Activated CD4-positive, alpha-beta T cell treated with anti-CD3 and anti-CD28 coated beads for 36 hours (primary cell): ENCODE measurements around the gene DLGAP4. TPM values are rescaled to one million over a fixed set of nuclear protein-coding genes. Genes with fewer than 3 reads are reported as not detected.

Experiments
- ATAC-seq: fragments of 200-7000 bp; cut with Tn5 transposase; one replicate; pipeline ENCODE4 v1.10.0; 2021; ENCODE audit warnings: mild to moderate bottlenecking, moderate library complexity
- CTCF ChIA-PET: fragments of 350-600 bp; sonication (Branson Sonifier 250); formaldehyde crosslinking; loops from one replicate; lab custom pipeline; 2021; ENCODE audit warnings: antibody characterized with exemption; lab: Charles Lee
- POLR2A ChIA-PET: fragments of 350-600 bp; sonication (Branson Sonifier 250); formaldehyde crosslinking; loops from one replicate; lab custom pipeline; 2021; ENCODE audit warnings: antibody characterized with exemption, inconsistent platforms; lab: Charles Lee
- DNase-seq: peaks from one replicate; pipeline ENCODE4 v3.0.0-alpha.2; 2020
- H3K27ac Mint-ChIP-seq: one replicate; pipeline ENCODE4 v1.8.0; 2021; ENCODE audit warnings: mixed read lengths
- H3K27me3 Mint-ChIP-seq: one replicate; pipeline ENCODE4 v1.8.0; 2021; ENCODE audit warnings: mixed read lengths
- H3K36me3 Mint-ChIP-seq: one replicate; pipeline ENCODE4 v1.8.0; 2021; ENCODE audit warnings: low read depth, mixed read lengths
- H3K4me1 Mint-ChIP-seq: one replicate; pipeline ENCODE4 v1.8.0; 2021; ENCODE audit warnings: mixed read lengths
- H3K4me3 Mint-ChIP-seq: one replicate; pipeline ENCODE4 v1.8.0; 2021; ENCODE audit warnings: mild to moderate bottlenecking, moderate library complexity, mixed read lengths
- H3K9me3 Mint-ChIP-seq: one replicate; pipeline ENCODE4 v1.8.0; 2021; ENCODE audit warnings: low read depth, mixed read lengths
- intact Hi-C, 2 experiments: fragments of 100-400 bp; cut with DNase I in 1 of 2; cut with micrococcal nuclease in 1 of 2; formaldehyde crosslinking; loops; one replicate each; pipeline versions ENCODE4 v1.14.2 to v1.15.1; 2022 to 2024; cut with DNase I, micrococcal nuclease
- total RNA-seq, 2 experiments: library from RNA; stranded (reverse); gene quantifications; one replicate each; pipeline ENCODE4 v1.2.3, GENCODE V29; 2021

DLGAP4 gene
- total RNA-seq, 2 experiments from 2014 or later = 19.0 to 21.8 TPM

- H3K4me1 Mint-ChIP-seq = no peaks in the 10 kb centered on the region
- POLR2A ChIA-PET = no interaction called here
- H3K9me3 Mint-ChIP-seq = no peaks in the 10 kb centered on the region
- H3K4me3 Mint-ChIP-seq = no peak overlapping the region
- H3K27ac Mint-ChIP-seq = no peak overlapping the region
- CTCF ChIA-PET = interaction anchor here (0.6 to 0.7 kb wide), 2 partner anchors 19 to 403 kb away, joined by 3 read pairs; no protein-coding TSS in a partner anchor
- no peak for DNase-seq
- no peak for ATAC-seq
- no peaks in the 10 kb centered on the region for H3K27me3 Mint-ChIP-seq
- intact Hi-C loops = loop anchor here in 1 of 2 experiments (10.0 kb wide), 1 partner anchor 452 kb away; no protein-coding TSS in a partner anchor
- no peaks in the 10 kb centered on the region for H3K36me3 Mint-ChIP-seq
Measured at GRCh38 chr20:36447101-36447500, 141.0 kb downstream of the DLGAP4 start.

GRCh38 chr20:36449663-36450062 lies 143.5 kb downstream of the DLGAP4 start:
- ChIA-PET POLR2A (interaction anchor here (0.7 kb wide), 1 partner anchor 348 kb away, joined by 7 read pairs; no protein-coding TSS in a partner anchor), CTCF (interaction anchor here (0.6 to 3.0 kb wide), 3 partner anchors 10 to 804 kb away, joined by 3 to 16 read pairs (median 4); no protein-coding TSS in a partner anchor)
- H3K9me3 Mint-ChIP-seq = no peaks in the 10 kb centered on the region
- no peak overlapping the region for H3K27ac Mint-ChIP-seq
- no peaks in the 10 kb centered on the region for H3K4me1 Mint-ChIP-seq
- no peak for ATAC-seq
- no peaks in the 10 kb centered on the region for H3K27me3 Mint-ChIP-seq
- no peak for DNase-seq
- H3K36me3 Mint-ChIP-seq = no peaks in the 10 kb centered on the region
- H3K4me3 Mint-ChIP-seq = no peak overlapping the region
- intact Hi-C loops = loop anchor here in 1 of 2 experiments (10.0 kb wide), 1 partner anchor 455 kb away; no protein-coding TSS in a partner anchor

- H3K27ac Mint-ChIP-seq = no peak overlapping the region
- H3K36me3 Mint-ChIP-seq = no peaks in the 10 kb centered on the region
- CTCF ChIA-PET = no interaction called here
- no peak overlapping the region for H3K4me3 Mint-ChIP-seq
- no peaks in the 10 kb centered on the region for H3K4me1 Mint-ChIP-seq
- no peak for ATAC-seq
- intact Hi-C loops = no loop called here
- DNase-seq = no peak
- H3K9me3 Mint-ChIP-seq = no peaks in the 10 kb centered on the region
- POLR2A ChIA-PET = no interaction called here
- no peaks in the 10 kb centered on the region for H3K27me3 Mint-ChIP-seq
Measured at GRCh38 chr20:36454332-36454697, 148.2 kb downstream of the DLGAP4 start.

- ATAC-seq (no peak), DNase-seq (no peak)
- H3K27ac Mint-ChIP-seq = no peak overlapping the region
- H3K9me3 Mint-ChIP-seq = no peaks in the 10 kb centered on the region
- ChIA-PET CTCF (no interaction called here), POLR2A (no interaction called here)
- intact Hi-C loops = no loop called here
- no peak overlapping the region for H3K4me3 Mint-ChIP-seq
- H3K36me3 Mint-ChIP-seq = no peaks in the 10 kb centered on the region
- no peaks in the 10 kb centered on the region for H3K4me1 Mint-ChIP-seq
- no peaks in the 10 kb centered on the region for H3K27me3 Mint-ChIP-seq
Measured at GRCh38 chr20:36454698-36455427, 148.7 kb downstream of the DLGAP4 start.

GRCh38 chr20:36455972-36456625 lies 150.0 kb downstream of the DLGAP4 start:
- intact Hi-C loops = no loop called here
- H3K27me3 Mint-ChIP-seq = no peaks in the 10 kb centered on the region
- H3K9me3 Mint-ChIP-seq = no peaks in the 10 kb centered on the region
- H3K4me1 Mint-ChIP-seq = peaks cover 6% of the 10 kb centered on the region
- H3K4me3 Mint-ChIP-seq = no peak overlapping the region
- ChIA-PET CTCF (interaction anchor here (0.7 kb wide), 1 partner anchor 198 kb away, joined by 3 read pairs; no protein-coding TSS in a partner anchor), POLR2A (no interaction called here)
- no peak for ATAC-seq
- no peak overlapping the region for H3K27ac Mint-ChIP-seq
- no peak for DNase-seq
- no peaks in the 10 kb centered on the region for H3K36me3 Mint-ChIP-seq

- CTCF ChIA-PET = no interaction called here
- no peaks in the 10 kb centered on the region for H3K27me3 Mint-ChIP-seq
- POLR2A ChIA-PET = interaction anchor here (0.6 kb wide), 1 partner anchor 795 kb away, joined by 3 read pairs; no protein-coding TSS in a partner anchor
- H3K36me3 Mint-ChIP-seq = no peaks in the 10 kb centered on the region
- peaks cover 47% of the 10 kb centered on the region for H3K4me1 Mint-ChIP-seq
- peak overlapping the region; percentile 83 for H3K27ac Mint-ChIP-seq
- intact Hi-C loops = loop anchor here (1.0 to 10.0 kb wide), 16 partner anchors 25 to 919 kb away; partner anchors contain the start of genes AAR2 (in 1 of the 2), DSN1 (in 1 of the 2), ERGIC3 (in 1 of the 2) and MROH8 (in 1 of the 2)
- no peaks in the 10 kb centered on the region for H3K9me3 Mint-ChIP-seq
- H3K4me3 Mint-ChIP-seq = peak overlapping the region; percentile 67
- ATAC-seq (peak; percentile 78), DNase-seq (peak; percentile 95)
Measured at GRCh38 chr20:36460648-36461599, 154.8 kb downstream of the DLGAP4 start.

GRCh38 chr20:36461600-36462439 lies 155.7 kb downstream of the DLGAP4 start:
- intact Hi-C loops = loop anchor here (1.0 to 10.0 kb wide), 16 partner anchors 26 to 920 kb away; partner anchors contain the start of genes AAR2 (in 1 of the 2), DSN1 (in 1 of the 2), ERGIC3 (in 1 of the 2) and MROH8 (in 1 of the 2)
- DNase-seq (peak; percentile 58), ATAC-seq (peak; percentile 6)
- ChIA-PET CTCF (interaction anchor here (1.0 kb wide), 1 partner anchor 22 kb away, joined by 3 read pairs; no protein-coding TSS in a partner anchor), POLR2A (no interaction called here)
- Mint-ChIP-seq H3K9me3 (no peaks in the 10 kb centered on the region), H3K27me3 (no peaks in the 10 kb centered on the region), H3K36me3 (no peaks in the 10 kb centered on the region), H3K27ac (peak overlapping the region; percentile 70), H3K4me3 (peak overlapping the region; percentile 82), H3K4me1 (peaks cover 56% of the 10 kb centered on the region)

GRCh38 chr20:36462440-36463211 lies 156.5 kb downstream of the DLGAP4 start:
- POLR2A ChIA-PET = no interaction called here
- DNase-seq = no peak

GRCh38 chr20:36463212-36464061 lies 157.3 kb downstream of the DLGAP4 start:
- ATAC-seq = no peak
- POLR2A ChIA-PET = no interaction called here
- intact Hi-C loops = loop anchor here (5.0 to 10.0 kb wide), 2 partner anchors 111 to 921 kb away; partner anchors contain the start of genes ERGIC3 (in 1 of the 2) and TGIF2 (in 1 of the 2)
- CTCF ChIA-PET = interaction anchor here (0.6 to 1.5 kb wide), 6 partner anchors 9 to 224 kb away, joined by 3 to 4 read pairs (median 3); partner anchors contain the start of gene RAB5IF
- Mint-ChIP-seq H3K27me3 (no peaks in the 10 kb centered on the region), H3K27ac (no peak overlapping the region), H3K4me1 (peaks cover 72% of the 10 kb centered on the region), H3K9me3 (no peaks in the 10 kb centered on the region), H3K4me3 (peak overlapping the region; percentile 82), H3K36me3 (no peaks in the 10 kb centered on the region)
- no peak for DNase-seq

More at GRCh38 chr20:36462440-36463211, 156.5 kb downstream of the DLGAP4 start:
- H3K4me3 Mint-ChIP-seq = peak overlapping the region; percentile 82
- H3K27me3 Mint-ChIP-seq = no peaks in the 10 kb centered on the region
- H3K4me1 Mint-ChIP-seq = peaks cover 64% of the 10 kb centered on the region
- peak overlapping the region; percentile 70 for H3K27ac Mint-ChIP-seq
- no peaks in the 10 kb centered on the region for H3K9me3 Mint-ChIP-seq
- H3K36me3 Mint-ChIP-seq = no peaks in the 10 kb centered on the region
- no peak for ATAC-seq
- intact Hi-C loops = loop anchor here (5.0 to 10.0 kb wide), 2 partner anchors 112 to 920 kb away; partner anchors contain the start of genes ERGIC3 (in 1 of the 2) and TGIF2 (in 1 of the 2)
- CTCF ChIA-PET = interaction anchor here (0.7 to 1.0 kb wide), 3 partner anchors 23 to 223 kb away, joined by 3 read pairs; no protein-coding TSS in a partner anchor
